Islet of Langerhans (tissue), 1 donor: ENCODE results near the gene MYBPH.

ENCODE experiments used
- FAIRE-seq: peaks from one replicate; lab custom pipeline; 2011; peaks lifted over from hg19 to GRCh38; lab: Jason Lieb, UNC

Gene MYBPH

GRCh38 chr1:203129501-203130231 lies 46.0 kb downstream of the MYBPH start:
- no peak for FAIRE-seq

DNA sequence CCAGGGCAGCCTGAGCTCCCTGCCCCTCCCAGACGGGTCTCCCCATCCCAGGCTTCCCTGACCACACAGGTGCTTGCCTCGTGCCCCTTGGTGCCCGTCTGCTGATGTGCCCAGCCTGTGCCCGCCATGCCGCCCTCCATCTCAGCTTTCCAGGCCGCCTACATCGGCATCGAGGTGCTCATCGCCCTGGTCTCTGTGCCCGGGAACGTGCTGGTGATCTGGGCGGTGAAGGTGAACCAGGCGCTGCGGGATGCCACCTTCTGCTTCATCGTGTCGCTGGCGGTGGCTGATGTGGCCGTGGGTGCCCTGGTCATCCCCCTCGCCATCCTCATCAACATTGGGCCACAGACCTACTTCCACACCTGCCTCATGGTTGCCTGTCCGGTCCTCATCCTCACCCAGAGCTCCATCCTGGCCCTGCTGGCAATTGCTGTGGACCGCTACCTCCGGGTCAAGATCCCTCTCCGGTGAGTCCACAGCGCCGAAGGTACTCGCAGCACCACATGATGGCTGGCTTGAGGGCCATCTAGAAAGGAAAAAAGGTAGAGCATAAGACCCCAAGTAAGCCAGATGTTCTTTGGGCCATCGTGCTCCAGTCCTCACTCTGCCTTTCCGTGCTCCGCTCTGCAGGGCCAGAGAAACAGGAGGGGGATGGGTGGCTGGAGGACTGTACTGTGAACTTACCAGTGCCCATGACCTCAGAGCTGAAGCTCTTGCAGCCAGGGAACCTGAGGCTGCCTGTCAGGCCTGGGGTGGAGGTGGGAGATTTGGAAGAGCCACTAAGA lies 46.7 kb downstream of the MYBPH start:
- FAIRE-seq = no peak

DNA sequence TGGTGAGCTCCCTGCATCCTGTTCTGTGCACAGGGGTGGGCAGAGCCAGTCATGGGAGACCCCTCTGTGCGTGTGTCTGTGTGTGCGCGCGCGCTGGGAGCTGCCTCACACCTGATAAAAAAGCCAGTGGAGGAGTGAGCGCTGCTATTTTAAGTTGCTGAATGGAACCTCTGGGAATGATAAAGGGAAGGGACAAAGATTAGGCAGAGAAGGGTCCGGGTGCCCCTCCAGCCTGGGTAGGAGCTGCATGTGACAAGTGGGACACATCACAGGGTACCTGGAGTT lies 47.3 kb downstream of the MYBPH start:
- no peak for FAIRE-seq

DNA sequence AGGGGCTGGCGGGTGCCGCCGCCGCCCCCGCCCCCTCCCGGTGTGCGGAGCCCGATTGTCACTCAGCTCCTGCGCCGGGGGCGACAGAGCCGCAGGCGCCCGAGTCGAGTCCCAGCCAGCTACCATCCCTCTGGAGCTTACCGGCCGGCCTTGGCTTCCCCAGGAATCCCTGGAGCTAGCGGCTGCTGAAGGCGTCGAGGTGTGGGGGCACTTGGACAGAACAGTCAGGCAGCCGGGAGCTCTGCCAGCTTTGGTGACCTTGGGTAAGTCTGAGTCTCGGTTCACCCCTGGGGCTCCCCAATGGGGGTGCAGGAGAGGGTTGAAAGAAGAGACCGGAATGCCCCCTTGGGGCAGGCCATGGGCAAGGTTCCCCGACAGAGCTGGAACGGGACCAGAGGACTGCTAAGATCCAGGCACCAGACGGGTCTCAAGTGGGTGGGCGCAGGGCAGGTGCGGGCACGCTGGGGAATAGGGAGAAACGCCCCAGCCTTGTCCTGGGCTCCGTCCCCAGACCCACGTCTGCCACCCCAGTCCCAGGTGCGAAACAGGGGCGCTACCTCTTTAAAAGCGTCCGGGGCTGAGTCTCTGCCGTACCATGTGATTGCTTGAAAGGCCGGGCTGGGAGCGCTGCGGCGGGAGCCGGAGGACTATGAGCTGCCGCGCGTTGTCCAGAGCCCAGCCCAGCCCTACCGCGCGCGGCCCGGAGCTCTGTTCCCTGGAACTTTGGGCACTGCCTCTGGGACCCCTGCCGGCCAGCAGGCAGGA lies 47.8 kb downstream of the MYBPH start, which contains the start of gene ADORA1:
Gene ADORA1 (plus strand): TSS at position 61 of the 765 bp plus-strand sequence. CDS start 1,116 bp downstream, outside the sequence.
- no peak for FAIRE-seq

DNA sequence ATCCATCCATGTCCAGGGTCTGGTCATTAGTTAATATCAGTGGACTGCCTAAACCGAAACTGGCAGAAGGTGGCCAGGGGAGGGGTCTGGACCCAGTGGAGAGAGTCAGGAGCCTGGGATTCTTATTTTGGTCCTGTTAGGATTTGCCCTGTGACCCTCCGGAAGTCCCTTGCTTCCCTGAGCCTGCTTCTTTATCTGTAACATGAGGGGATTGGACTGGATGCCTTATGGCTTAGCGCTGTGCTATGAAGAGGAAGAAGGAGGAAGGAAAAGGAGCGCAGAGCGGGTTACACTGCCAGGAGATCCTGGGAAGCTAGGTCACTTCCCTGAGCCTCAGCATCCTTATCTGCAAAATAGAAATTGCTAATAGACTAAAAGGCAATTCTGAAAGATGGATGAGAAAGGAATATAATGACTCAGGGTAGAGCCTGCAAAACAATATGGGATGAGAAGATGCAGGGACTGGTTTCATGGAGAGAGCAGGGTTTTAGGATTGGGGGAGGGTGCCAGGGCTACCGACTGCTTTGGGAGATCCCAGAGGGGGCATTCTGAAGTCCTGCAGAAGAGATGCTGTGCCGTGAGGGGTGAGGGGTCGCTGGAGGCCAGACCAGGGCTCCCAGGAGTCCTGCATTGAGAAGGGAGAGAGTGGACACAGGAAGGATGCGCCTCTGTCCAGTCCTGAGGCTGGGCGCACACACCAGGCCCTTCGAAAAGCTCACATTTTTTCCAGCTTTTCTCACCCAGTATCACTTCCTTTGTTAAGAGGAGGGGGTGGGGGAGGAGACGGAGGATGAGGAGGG lies 48.6 kb downstream of the MYBPH start:
- no peak for FAIRE-seq

- no peak for FAIRE-seq
These were observed 49.3 kb downstream of the MYBPH start for GRCh38 chr1:203126151-203126865.

- no peak for FAIRE-seq
These were observed 50.9 kb downstream of the MYBPH start for GRCh38 chr1:203124546-203125317.

DNA sequence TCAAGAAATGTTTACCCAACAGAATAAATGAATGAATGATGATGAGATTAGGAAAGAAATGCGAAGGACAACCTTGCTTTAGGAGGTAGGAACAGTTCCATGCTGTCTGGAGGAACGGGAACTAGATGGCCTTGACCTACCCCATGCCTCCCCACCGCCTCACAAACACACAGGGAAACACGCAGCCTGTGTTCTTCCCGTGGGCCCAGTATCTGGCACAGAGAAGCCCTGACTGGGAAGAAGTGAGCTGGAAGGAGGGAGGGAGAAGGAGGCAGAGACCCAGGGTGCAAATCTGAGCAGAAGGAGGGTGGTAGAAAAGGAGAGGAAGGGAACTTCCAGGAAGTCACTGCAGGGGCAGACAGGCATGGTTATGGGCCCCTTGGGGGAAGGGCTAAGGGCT lies 51.6 kb downstream of the MYBPH start:
- no peak for FAIRE-seq

DNA sequence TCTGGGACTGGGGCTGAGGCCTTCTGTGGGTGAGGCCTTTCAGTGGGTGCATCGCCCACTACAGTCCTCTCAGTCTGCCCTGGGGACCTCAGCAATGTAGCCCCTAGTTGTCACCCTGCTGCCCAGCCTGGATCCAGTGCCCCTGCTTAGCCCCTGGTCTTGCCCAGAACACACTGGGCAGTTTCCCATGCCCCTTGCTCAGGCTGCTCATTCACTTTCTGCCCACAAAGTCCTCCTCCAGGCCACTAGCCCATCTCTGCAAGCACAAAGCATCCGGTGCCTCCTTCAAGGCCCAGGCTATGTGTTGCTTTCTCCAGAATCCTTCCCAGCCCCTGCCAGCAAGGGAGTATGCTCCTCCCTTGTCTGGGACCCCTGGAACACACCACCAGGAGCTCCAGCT lies 53.5 kb downstream of the MYBPH start:
- FAIRE-seq = no peak

- no peak for FAIRE-seq
These were observed 54.2 kb downstream of the MYBPH start for GRCh38 chr1:203121186-203122015.

GRCh38 chr1:203120325-203121153 lies 55.1 kb downstream of the MYBPH start:
- no peak for FAIRE-seq
